Measurements from ENCODE around the gene RABGAP1L. TPM values are rescaled to one million over a fixed set of nuclear protein-coding genes. Genes with fewer than 3 reads are reported as not detected.
A peak's percentile ranks its signal among the peaks of the same experiment; 100 is the strongest.

The RABGAP1L gene
- total RNA-seq, 1 experiment from 2014 or later = 76.9 TPM

- 0 out of 2 replicates have a peak, but pooled peaks cover 4% of the 10 kb centered on the region for H3K4me1 Mint-ChIP-seq
- DNase-seq (ENCODE audit: low spot score) (no peak), ATAC-seq (no peak)
- H3K36me3 Mint-ChIP-seq = peaks cover 14% of the 10 kb centered on the region
- ChIA-PET CTCF (interaction anchor here (0.6 to 3.4 kb wide), 4 partner anchors 19 to 73 kb away, joined by 3 to 7 read pairs (median 4); no protein-coding TSS in a partner anchor), POLR2A (interaction anchor here (0.6 to 1.2 kb wide), 2 partner anchors 10 to 85 kb away, joined by 4 to 9 read pairs; no protein-coding TSS in a partner anchor)
- TF ChIP-seq USF2 (CRISPR knock-in tag; IDR thresholded peaks at IDR 0.05) (no peak), HMGXB4 (CRISPR knock-in tag; IDR thresholded peaks at IDR 0.05) (no peak)
- H3K9me3 Mint-ChIP-seq = no peaks in the 10 kb centered on the region
- H3K27me3 Mint-ChIP-seq (ENCODE audit: low read depth) = no peaks in the 10 kb centered on the region
- H3K4me3 Mint-ChIP-seq = no peak overlapping the region
- H3K27ac Mint-ChIP-seq = peak overlapping the region; percentile 68
Observed at GRCh38 chr1:174913225-174913903, 754.0 kb downstream of the RABGAP1L start.

- Mint-ChIP-seq H3K4me1 (0 out of 2 replicates have a peak, but pooled peaks cover 4% of the 10 kb centered on the region), H3K9me3 (peaks cover 4% of the 10 kb centered on the region), H3K27ac (no peak overlapping the region), H3K4me3 (no peak overlapping the region), H3K36me3 (peaks cover 23% of the 10 kb centered on the region), H3K27me3 (ENCODE audit: low read depth) (no peaks in the 10 kb centered on the region)
- POLR2A ChIA-PET = interaction anchor here (0.6 kb wide), 1 partner anchor 29 kb away, joined by 3 read pairs; no protein-coding TSS in a partner anchor
- no peak for TF ChIP-seq NFE2L1 (CRISPR knock-in tag; IDR thresholded peaks at IDR 0.05)
- no peak for TF ChIP-seq PRRX2 (CRISPR knock-in tag; IDR thresholded peaks at IDR 0.05)
- CTCF ChIA-PET = no interaction called here
- no peak for DNase-seq (ENCODE audit: low spot score)
- no peak for ATAC-seq
Observed at GRCh38 chr1:174914991-174915390, 755.7 kb downstream of the RABGAP1L start.

- CTCF ChIA-PET = no interaction called here
Observed at GRCh38 chr1:174916846-174917245, 757.5 kb downstream of the RABGAP1L start.

More at GRCh38 chr1:174916846-174917245, 757.5 kb downstream of the RABGAP1L start:
- DNase-seq (ENCODE audit: low spot score) (no peak), ATAC-seq (no peak)
- no peaks in the 10 kb centered on the region for H3K27me3 Mint-ChIP-seq (ENCODE audit: low read depth)
- 0 out of 2 replicates have a peak, but pooled peaks cover 4% of the 10 kb centered on the region for H3K4me1 Mint-ChIP-seq
- 0 out of 2 replicates have a peak overlapping the region, but pooled peaks have one; percentile 68 for H3K27ac Mint-ChIP-seq
- no peak overlapping the region for H3K4me3 Mint-ChIP-seq
- H3K36me3 Mint-ChIP-seq = peaks cover 38% of the 10 kb centered on the region
- H3K9me3 Mint-ChIP-seq = peaks cover 11% of the 10 kb centered on the region
- TF ChIP-seq TP53 (CRISPR knock-in tag; IDR thresholded peaks at IDR 0.05) (no peak), ZNF512 (CRISPR knock-in tag; IDR thresholded peaks at IDR 0.05; ENCODE audit: borderline replicate concordance) (no peak), ZMAT4 (CRISPR knock-in tag; IDR thresholded peaks at IDR 0.05) (no peak), ATF1 (CRISPR knock-in tag; IDR thresholded peaks at IDR 0.05) (no peak), EMX1 (CRISPR knock-in tag; IDR thresholded peaks at IDR 0.05) (no peak), TEAD4 (CRISPR knock-in tag; IDR thresholded peaks at IDR 0.05) (no peak), USF1 (CRISPR knock-in tag; IDR thresholded peaks at IDR 0.05) (no peak), CTCF (IDR thresholded peaks at IDR 0.05) (no peak), ZNF281 (CRISPR knock-in tag; IDR thresholded peaks at IDR 0.05) (no peak), AR (CRISPR knock-in tag; IDR thresholded peaks at IDR 0.05) (no peak), ZSCAN18 (CRISPR knock-in tag; IDR thresholded peaks at IDR 0.05) (no peak), CBFB (CRISPR knock-in tag; IDR thresholded peaks at IDR 0.05; ENCODE audit: low read depth) (no peak)
- POLR2A ChIA-PET = no interaction called here
